PFSK-1 (cell line): ENCODE measurements around the gene CSKMT.

Source experiments
- POLR2AphosphoS5 ChIP-seq: IDR thresholded peaks from 2 replicates; pipeline ENCODE4 v1.6.1; 2012; ENCODE audit warnings: low read depth, mild to moderate bottlenecking, control low read depth, low read length, moderate library complexity
- TAF1 ChIP-seq: IDR thresholded peaks from 2 replicates; pipeline ENCODE4 v1.6.1; 2012; ENCODE audit warnings: low read length, control low read depth, borderline replicate concordance; ENCODE audit not compliant: insufficient read depth

- TF ChIP-seq TAF1 = peak; percentile 60; the same call in 1 of the 2 replicates
- TF ChIP-seq POLR2AphosphoS5 = peak; percentile 72
Measured at GRCh38 chr11:62678770-62679696, 13.9 kb downstream of the CSKMT start, which contains the start of gene UBXN1.
